GM10248 (cell line): Measurements from ENCODE around the gene CADM2.

Source experiments
- CTCF ChIA-PET: fragments of 300-600 bp; sonication (Branson Sonifier 250); formaldehyde crosslinking; extraction: SDS; loops from one replicate; lab custom pipeline; 2021; ENCODE audit warnings: antibody characterized with exemption; lab: Yijun Ruan, JAX
- POLR2A ChIA-PET: fragments of 350-650 bp; sonication (Branson Sonifier 250); formaldehyde crosslinking; extraction: SDS; loops from one replicate; lab custom pipeline; 2020; ENCODE audit warnings: antibody characterized with exemption; lab: Yijun Ruan, JAX
- DNase-seq: peaks from one replicate; pipeline ENCODE4 v3.0.0; 2012; ENCODE audit errors: extremely low spot score
- TF ChIP-seq, protein P1 (sequence below): IDR thresholded peaks from 2 replicates; pipeline ENCODE4 v1.5.1; 2012; ENCODE audit warnings: mild to moderate bottlenecking, low read depth; ENCODE audit errors: extremely low read depth, missing control alignments, control extremely low read depth

Gene CADM2

DNA sequence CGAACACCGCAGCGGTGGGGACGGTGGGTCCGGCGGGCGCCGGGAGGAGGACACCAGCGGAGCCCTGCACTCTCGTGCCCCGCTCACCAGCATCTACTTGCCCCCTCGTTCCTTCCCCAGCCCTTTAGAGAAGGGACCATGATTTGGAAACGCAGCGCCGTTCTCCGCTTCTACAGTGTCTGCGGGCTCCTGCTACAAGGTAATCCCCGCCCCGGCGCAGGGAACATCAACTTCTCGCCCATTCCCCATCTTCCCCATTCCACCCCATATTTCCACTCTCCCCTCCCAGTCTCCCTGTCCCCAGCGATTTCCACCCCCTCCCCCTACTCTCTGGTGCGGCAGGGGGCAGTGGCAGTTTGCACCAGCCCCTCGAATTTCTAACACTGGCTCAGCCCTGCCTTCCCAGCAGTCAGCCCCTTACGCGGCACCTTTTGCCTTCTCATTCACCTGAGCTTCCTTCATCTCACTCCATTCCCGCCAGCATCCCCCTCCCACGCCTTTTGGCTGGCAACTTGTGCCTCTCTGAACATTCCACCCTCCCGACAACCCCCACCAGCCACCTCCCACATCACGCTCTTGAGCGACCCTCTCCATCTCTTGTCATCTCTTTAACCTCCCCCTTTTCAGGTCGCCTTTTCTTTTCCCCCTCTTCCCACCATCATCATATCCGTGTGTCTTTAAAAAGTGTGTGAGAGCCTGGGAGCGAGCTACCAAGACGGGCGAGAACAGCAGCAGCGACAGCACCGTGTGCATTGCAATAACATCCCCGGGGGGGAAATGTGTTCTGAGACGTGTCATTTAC lies 882 bp downstream of the CADM2 start:
- DNase-seq, result no peak
- ChIA-PET CTCF (interaction anchor here (1.0 kb wide), 1 partner anchor 11 kb away, joined by 3 read pairs; no protein-coding TSS in a partner anchor), POLR2A (no interaction called here)
- TF ChIP-seq, protein P1, sequence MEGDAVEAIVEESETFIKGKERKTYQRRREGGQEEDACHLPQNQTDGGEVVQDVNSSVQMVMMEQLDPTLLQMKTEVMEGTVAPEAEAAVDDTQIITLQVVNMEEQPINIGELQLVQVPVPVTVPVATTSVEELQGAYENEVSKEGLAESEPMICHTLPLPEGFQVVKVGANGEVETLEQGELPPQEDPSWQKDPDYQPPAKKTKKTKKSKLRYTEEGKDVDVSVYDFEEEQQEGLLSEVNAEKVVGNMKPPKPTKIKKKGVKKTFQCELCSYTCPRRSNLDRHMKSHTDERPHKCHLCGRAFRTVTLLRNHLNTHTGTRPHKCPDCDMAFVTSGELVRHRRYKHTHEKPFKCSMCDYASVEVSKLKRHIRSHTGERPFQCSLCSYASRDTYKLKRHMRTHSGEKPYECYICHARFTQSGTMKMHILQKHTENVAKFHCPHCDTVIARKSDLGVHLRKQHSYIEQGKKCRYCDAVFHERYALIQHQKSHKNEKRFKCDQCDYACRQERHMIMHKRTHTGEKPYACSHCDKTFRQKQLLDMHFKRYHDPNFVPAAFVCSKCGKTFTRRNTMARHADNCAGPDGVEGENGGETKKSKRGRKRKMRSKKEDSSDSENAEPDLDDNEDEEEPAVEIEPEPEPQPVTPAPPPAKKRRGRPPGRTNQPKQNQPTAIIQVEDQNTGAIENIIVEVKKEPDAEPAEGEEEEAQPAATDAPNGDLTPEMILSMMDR, result no peak

DNA sequence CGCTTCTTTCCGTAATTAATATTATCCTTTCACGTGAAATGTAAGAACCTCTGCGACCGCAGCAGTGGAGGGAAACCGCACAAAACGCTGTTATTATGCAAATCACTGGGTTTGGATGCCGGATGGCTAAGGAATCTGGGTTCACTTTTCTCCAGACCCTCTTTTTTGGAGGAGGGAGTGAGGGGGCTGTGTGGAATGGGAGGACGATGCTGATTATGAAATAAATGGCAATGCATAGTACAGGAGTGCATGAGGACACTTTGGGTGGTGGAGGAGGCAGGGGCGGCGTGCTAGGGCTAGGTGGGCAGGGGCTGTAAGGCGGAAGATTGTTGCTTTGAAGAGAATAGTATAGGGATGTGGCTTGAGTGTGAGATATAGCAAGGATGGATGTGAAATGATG lies 1.8 kb downstream of the CADM2 start:
- DNase-seq, result no peak
- POLR2A ChIA-PET, result no interaction called here
- TF ChIP-seq, protein P1, result no peak
- CTCF ChIA-PET, result no interaction called here

DNA sequence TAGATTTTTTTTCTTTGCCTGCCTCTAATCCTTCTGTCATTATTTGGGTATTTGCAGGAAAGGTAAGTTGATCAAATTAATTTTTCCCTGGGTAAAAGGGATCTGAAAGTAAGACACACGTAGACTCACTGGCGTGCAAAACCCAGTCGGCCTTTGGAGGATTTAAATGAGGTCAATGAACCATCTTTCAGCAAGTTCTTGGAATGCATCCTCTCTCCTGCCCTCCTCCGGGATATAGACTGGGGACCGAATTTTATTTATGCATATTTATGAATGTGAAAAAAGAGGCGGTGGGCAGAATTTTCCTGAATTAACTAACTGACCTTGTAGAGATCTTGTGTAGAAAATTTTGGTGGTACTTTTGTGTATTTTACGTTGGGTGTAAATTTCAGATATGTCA lies 2.2 kb downstream of the CADM2 start:
- POLR2A ChIA-PET, result no interaction called here
- CTCF ChIA-PET, result no interaction called here
- DNase-seq, result no peak
- TF ChIP-seq, protein P1, result no peak

DNA sequence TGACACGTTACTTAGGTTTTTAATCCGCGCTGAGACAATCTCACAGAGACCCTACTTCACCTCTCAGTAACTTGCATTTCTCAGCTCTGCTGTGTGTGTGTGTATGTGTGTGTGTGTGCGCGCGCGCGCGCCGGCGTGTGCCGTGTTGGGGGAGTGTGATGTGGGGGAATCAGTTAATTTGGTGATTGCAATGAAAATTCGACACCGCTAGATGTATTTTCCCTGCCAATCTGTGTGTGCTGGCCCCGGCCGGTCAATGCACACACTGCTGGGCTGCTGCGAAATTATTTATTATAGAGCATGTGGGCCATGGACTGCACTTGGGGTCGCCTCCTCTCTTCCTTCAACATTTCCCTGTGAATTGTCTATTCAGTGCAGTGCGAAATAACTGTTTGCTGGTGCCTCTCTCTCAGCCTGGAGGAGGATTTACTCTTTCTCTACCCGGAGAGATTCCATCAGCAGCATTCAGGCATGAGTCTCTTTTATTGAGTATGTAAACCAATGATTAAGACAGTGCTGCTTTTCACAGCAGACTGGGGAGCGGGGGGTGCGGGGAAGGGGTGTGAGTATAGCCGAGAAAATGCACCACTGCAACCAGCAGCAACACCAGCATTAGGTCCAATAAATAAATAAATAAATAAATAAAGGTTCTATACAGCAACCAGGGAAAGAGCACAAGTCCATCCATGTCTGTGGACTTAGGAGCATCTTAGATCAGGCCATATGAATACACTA lies 2.9 kb downstream of the CADM2 start:
- TF ChIP-seq, protein P1, result no peak
- no peak for DNase-seq
- ChIA-PET POLR2A (no interaction called here), CTCF (no interaction called here)

DNA sequence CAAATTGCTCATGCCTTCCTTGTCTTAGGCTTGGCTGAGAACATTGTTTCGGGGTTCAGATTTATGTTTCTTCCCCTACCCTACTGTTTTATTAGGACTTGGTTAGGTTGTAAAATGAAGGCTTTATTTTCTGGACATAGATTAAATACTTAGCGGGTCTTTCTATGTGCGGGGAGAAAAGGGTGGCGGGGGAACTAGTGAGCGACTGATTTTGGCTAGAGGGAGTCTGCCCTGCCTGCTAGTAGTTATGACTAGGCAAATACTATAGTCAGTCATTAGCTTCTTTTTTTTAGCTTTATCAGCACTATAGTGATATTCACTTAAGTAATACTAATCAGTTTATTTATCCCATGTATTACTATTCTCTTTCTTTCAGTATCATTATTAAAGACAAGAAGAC lies 3.6 kb downstream of the CADM2 start:
- CTCF ChIA-PET, result no interaction called here
- DNase-seq, result no peak
- POLR2A ChIA-PET, result no interaction called here
- TF ChIP-seq, protein P1, result no peak

DNA sequence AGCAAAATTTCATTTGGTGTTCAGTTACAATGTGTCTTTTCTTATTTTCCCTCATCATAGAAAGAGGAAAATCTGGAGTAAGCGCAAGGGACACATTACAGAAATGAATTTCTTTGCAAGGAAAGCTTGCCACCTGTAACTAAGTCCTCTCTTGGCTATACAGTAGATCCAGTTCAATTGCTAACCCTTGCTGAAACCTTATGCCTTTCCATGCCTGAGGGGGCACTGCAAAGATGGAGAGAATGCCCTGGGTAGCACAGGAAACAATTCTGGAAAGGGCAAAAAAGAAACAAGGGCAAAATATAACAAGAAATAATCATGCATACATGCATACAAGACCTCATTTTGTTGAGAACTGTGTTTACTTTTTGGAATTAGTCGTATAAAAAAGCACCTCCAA lies 4.3 kb downstream of the CADM2 start:
- POLR2A ChIA-PET, result no interaction called here
- DNase-seq, result no peak
- TF ChIP-seq, protein P1, result no peak
- CTCF ChIA-PET, result interaction anchor here (0.8 kb wide), 1 partner anchor 28 kb away, joined by 3 read pairs; no protein-coding TSS in a partner anchor
